RKO (cell line): Measurements from ENCODE around the gene RTN4.
A peak's percentile ranks its signal among the peaks of the same experiment; 100 is the strongest.
"Not testable (repeated sequence)": the region's sequence is repeated elsewhere in the genome, so short reads cannot be mapped to it uniquely, and the experiment has no call there.

Source experiments
- DNase-seq: peaks from one replicate; pipeline ENCODE4 v3.0.0-alpha.2; 2016; ENCODE audit warnings: low spot score

RTN4 gene

GRCh38 chr2:55010149-55010591 lies 40.1 kb downstream of the RTN4 start:
- no peak for DNase-seq

GRCh38 chr2:55009277-55010060 lies 40.8 kb downstream of the RTN4 start:
- no peak for DNase-seq

- DNase-seq, result no peak
Observed at GRCh38 chr2:55006306-55006705, 43.9 kb downstream of the RTN4 start.

GRCh38 chr2:55003706-55004639 lies 46.3 kb downstream of the RTN4 start:
- DNase-seq, result no peak

GRCh38 chr2:55001716-55002115 lies 48.5 kb downstream of the RTN4 start:
- DNase-seq, result no peak

GRCh38 chr2:55000341-55000740 lies 49.9 kb downstream of the RTN4 start:
- DNase-seq, result no peak

GRCh38 chr2:54999182-54999581 lies 51.1 kb downstream of the RTN4 start:
- DNase-seq, result no peak

- no peak for DNase-seq
Observed at GRCh38 chr2:54997826-54998225, 52.4 kb downstream of the RTN4 start.

GRCh38 chr2:54995553-54995952 lies 54.7 kb downstream of the RTN4 start:
- no peak for DNase-seq

- DNase-seq, result not testable (repeated sequence)
Observed at GRCh38 chr2:54990694-54991093, 59.6 kb downstream of the RTN4 start.

- DNase-seq, result no peak
Observed at GRCh38 chr2:54988612-54989011, 61.6 kb downstream of the RTN4 start.

GRCh38 chr2:54986264-54986663 lies 64.0 kb downstream of the RTN4 start:
- no peak for DNase-seq

GRCh38 chr2:54984476-54984875 lies 65.8 kb downstream of the RTN4 start:
- DNase-seq, result no peak

- DNase-seq, result peak; percentile 21
Observed at GRCh38 chr2:54983345-54984220, 66.7 kb downstream of the RTN4 start.

GRCh38 chr2:54981385-54981784 lies 68.9 kb downstream of the RTN4 start:
- no peak for DNase-seq

- DNase-seq, result no peak
Observed at GRCh38 chr2:54979321-54980044, 70.8 kb downstream of the RTN4 start.

GRCh38 chr2:54977149-54977548 lies 73.1 kb downstream of the RTN4 start:
- DNase-seq, result no peak

GRCh38 chr2:54975598-54976492 lies 74.4 kb downstream of the RTN4 start:
- DNase-seq, result no peak

- DNase-seq, result no peak
Observed at GRCh38 chr2:54975175-54975574, 75.1 kb downstream of the RTN4 start.

GRCh38 chr2:54969940-54970338 lies 80.3 kb downstream of the RTN4 start:
- no peak for DNase-seq
